ENCODE data around the gene GLYR1.

The GLYR1 gene

GRCh38 chr16:4847774-4848587, 893 bp upstream of the GLYR1 start:
- DNase-seq (ENCODE audit: low read depth) = peak; percentile 15

DNA sequence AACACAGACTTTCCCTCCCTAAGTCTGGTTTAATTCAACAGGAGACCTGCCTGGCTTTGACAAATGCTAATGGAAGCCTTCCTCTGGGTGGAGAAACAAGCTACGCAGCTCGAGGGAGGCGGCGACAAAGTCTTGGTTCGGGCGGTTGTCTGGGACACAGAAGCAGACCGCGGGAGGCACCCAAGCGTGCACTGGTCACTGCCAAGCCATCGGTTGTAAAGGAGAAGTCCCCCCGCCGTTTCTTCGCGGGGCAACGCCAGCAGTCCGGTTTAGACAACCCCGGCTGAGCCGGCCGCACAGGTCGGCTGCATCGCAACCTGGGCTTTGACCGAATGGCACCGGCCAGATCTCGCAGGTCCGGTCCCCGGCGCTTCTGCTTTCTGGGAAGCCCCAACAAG, 586 bp downstream of the GLYR1 start:
- peak; percentile 1 for DNase-seq (ENCODE audit: low read depth)

GRCh38 chr16:4840984-4841383, 6.1 kb downstream of the GLYR1 start:
- DNase-seq (ENCODE audit: low read depth) = no peak

DNA sequence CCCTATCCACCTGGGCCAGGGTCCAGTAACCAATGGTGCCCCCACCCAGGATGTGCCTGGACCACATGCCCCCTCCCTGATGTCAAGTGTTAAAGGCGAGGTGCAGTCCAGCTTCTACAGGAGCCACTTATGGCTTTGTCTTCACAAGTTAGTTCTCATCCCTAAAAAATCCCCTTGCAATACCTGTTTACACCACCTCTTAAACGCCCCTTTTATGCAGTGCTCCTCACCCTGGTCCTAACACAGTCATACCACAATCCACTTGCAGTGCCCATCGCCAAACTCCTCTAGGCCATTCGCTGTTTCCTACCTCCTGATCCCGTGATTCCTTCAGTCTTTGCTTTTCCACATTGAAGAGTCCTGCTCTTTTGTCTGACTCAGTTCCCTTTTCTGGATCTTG, 7.1 kb downstream of the GLYR1 start:
- no peak for DNase-seq (ENCODE audit: low read depth)

GRCh38 chr16:4837733-4838501, 9.2 kb downstream of the GLYR1 start:
- DNase-seq (ENCODE audit: low read depth) = no peak

DNA sequence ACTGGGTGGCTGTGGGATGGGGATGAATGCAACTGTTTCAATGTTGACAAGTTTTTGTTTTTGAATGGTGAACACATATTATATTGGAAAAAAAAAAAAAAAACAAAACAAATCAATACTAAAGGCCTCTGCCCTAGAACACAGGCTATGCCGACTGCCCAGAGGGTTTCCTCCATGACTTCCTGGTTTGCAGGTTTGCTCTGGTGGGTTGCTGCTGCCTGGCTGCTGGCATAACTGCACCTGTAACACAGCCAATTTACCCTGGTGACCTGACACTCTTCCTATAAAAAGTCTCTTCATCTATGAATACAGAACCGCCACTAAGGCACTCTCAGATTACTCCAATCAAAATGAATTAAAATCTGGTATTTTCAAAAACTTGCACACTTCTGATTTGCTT, 10.4 kb downstream of the GLYR1 start:
- DNase-seq (ENCODE audit: low read depth) = no peak

- no peak for DNase-seq (ENCODE audit: low read depth)
These were observed 13.5 kb downstream of the GLYR1 start for GRCh38 chr16:4833584-4833983.

GRCh38 chr16:4832698-4833343, 14.3 kb downstream of the GLYR1 start:
- DNase-seq (ENCODE audit: low read depth) = no peak

- no peak for DNase-seq (ENCODE audit: low read depth)
These were observed 15.5 kb downstream of the GLYR1 start for GRCh38 chr16:4831616-4832015.

DNA sequence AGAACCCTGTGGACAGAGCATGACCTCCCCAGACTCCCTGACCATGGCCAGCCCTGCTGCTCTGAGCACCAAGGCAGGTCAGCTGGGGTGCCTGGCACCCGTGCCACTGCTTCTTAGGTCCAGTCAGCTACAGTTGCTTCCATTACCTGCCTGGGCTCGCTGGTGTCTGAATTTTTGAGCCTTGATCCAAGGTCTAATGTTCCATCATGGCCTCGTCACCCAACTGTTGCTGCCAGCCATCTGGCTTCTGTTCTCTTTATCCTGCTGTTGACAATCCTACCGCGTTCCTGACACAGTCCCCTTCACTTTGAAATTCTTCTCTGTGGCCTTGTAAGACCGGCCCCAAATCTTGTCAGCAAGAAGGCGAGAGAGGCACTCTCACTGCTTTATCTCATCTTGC, 16.7 kb downstream of the GLYR1 start:
- no peak for DNase-seq (ENCODE audit: low read depth)

GRCh38 chr16:4828567-4829321, 18.3 kb downstream of the GLYR1 start:
- DNase-seq (ENCODE audit: low read depth) = no peak

DNA sequence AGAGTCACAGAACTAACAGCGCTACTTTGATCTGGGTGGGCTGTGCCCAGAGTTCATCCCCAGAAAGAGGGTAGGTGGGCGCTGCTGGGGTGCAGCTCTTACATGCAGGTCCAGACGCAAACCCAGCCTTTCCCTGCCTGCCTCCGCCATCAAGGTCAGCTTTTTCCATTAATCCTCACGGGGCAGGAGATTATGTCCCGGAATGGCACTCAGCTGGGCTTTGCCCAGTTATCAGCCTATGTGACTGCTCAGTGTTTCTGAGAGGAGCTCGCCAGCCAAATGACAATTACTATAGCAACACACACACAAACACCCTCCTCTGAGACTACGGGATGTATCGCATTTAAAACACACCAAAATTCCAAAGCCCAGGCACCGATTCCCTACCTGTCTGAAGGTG, 20.1 kb downstream of the GLYR1 start:
- no peak for DNase-seq (ENCODE audit: low read depth)

GRCh38 chr16:4826526-4826925, 20.6 kb downstream of the GLYR1 start:
- DNase-seq (ENCODE audit: low read depth) = no peak

GRCh38 chr16:4825196-4825595, 21.9 kb downstream of the GLYR1 start:
- DNase-seq (ENCODE audit: low read depth) = no peak

GRCh38 chr16:4820652-4821051, 26.4 kb downstream of the GLYR1 start:
- DNase-seq (ENCODE audit: low read depth) = no peak

GRCh38 chr16:4814542-4815173, 32.4 kb downstream of the GLYR1 start:
- DNase-seq (ENCODE audit: low read depth) = no peak

- DNase-seq (ENCODE audit: low read depth) = no peak
These were observed 33.0 kb downstream of the GLYR1 start for GRCh38 chr16:4814046-4814445.

DNA sequence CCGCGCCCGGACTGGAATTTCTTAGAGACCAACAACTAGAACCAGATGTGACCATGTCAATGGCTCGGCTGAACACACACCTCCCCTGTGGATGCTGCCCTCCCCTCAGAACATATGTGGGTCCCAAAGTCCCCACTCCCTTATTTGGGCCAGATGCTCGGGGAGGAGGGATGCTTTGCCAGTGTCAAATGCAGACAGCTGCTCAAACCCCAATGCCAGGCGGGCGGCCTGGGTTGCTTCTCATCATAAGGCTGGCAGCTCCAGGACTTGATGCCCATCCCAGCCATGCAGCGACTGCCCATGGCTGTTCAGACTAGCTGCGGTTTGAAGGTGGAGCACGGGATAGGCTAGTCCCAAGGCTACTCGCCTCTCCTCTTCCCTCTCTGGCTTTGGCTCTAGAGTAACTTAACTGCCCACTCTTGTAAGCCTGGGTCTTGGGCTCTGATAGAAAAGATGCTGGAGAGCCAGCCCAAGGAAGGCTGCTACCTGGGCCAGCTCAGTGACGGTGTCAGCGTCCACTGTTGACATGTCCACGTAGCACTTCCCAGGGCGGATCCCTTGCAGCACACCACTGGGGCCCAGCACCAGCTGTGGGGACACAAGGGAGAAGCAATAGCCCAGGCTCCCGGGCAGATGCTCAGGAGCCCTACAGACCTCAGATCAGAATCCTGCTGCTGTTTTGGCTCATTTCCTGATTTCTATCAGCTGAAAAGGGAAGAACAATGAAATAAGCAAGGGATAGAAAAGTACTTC, 33.7 kb downstream of the GLYR1 start:
- no peak for DNase-seq (ENCODE audit: low read depth)

DNA sequence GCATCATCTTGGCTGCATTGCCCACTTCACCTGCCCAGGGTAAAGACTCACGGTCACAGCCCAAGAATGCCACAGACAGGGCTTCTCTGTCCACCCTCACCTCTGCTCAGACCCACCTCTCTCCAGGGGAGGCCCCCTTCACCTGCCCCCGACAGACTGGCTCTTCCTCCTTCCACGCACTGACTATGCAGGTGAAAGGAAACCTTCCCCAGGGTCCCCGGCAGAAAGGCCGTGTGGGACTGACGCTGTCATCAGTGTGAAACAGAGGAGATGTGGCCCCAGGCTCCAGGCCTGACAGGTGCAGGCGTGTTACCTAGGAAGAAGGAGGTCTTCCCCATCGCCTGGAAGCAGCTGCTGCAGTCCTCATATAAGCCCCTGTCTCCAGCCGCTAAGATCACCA, 35.3 kb downstream of the GLYR1 start:
- DNase-seq (ENCODE audit: low read depth) = no peak

GRCh38 chr16:4811242-4811641, 35.8 kb downstream of the GLYR1 start:
- no peak for DNase-seq (ENCODE audit: low read depth)

DNA sequence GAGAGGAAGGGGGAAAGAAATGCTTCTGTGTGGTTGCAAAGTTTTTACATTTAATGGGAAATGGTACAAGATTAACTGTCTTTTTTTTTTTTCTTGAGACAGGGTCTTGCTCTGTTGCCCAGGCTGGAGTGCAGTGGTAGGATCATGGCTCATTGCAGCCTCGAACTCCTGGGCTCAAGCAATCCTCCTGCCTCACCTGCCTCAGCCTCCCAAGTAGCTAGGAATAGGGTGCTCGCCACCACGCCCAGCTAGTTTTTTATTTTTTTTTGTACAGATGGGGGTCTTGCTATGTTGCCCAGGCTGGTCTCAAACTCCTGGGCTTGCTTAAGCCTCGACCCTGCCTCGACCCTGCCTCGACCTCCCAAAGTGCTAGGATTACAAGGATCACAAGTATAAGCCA, 40.8 kb downstream of the GLYR1 start:
- no peak for DNase-seq (ENCODE audit: low read depth)
